ENCODE data around the gene MPRIP. TPM values are rescaled to one million over a fixed set of nuclear protein-coding genes. Genes with fewer than 3 reads are reported as not detected.

MPRIP gene
- total RNA-seq, 4 donors from 2014 or later: 122 to 207 (median 145) TPM

- WGBS: 83% methylated on average over 9 of the region's 9 CpGs
- Histone ChIP-seq H3K9me3 (no peaks in the 10 kb centered on the region), H3K36me3 (peaks cover 67% of the 10 kb centered on the region), H3K27me3 (no peaks in the 10 kb centered on the region), H3K27ac (no peak overlapping the region), H3K4me3 (no peak overlapping the region), H3K4me1 (peaks cover 20% of the 10 kb centered on the region)
- DNase-seq (ENCODE audit: low spot score in 2 of 2): no peak
- TF ChIP-seq POLR2AphosphoS5 (IDR thresholded peaks at IDR 0.05) (no peak), CTCF (IDR thresholded peaks at IDR 0.05) (no peak), EP300 (IDR thresholded peaks at IDR 0.05) (no peak), POLR2A (IDR thresholded peaks at IDR 0.05) (no peak)
Observed at GRCh38 chr17:17149520-17150447, 107.5 kb downstream of the MPRIP start.

GRCh38 chr17:17150448-17150800 lies 108.2 kb downstream of the MPRIP start:
- WGBS: 93% methylated on average over 1 of the region's 1 CpG
- TF ChIP-seq CTCF (IDR thresholded peaks at IDR 0.05): no peak
- TF ChIP-seq POLR2A (IDR thresholded peaks at IDR 0.05): no peak
- no peak for TF ChIP-seq POLR2AphosphoS5 (IDR thresholded peaks at IDR 0.05)
- TF ChIP-seq EP300 (IDR thresholded peaks at IDR 0.05): no peak
- Histone ChIP-seq H3K4me3 (no peak overlapping the region), H3K27ac (no peak overlapping the region), H3K36me3 (peaks cover 67% of the 10 kb centered on the region), H3K9me3 (no peaks in the 10 kb centered on the region), H3K27me3 (no peaks in the 10 kb centered on the region), H3K4me1 (peaks cover 22% of the 10 kb centered on the region)
- no peak for DNase-seq (ENCODE audit: low spot score in 2 of 2)

GRCh38 chr17:17151055-17151454 lies 108.8 kb downstream of the MPRIP start:
- no peak for TF ChIP-seq POLR2AphosphoS5 (IDR thresholded peaks at IDR 0.05)
- TF ChIP-seq POLR2A (IDR thresholded peaks at IDR 0.05): no peak
- no peak for TF ChIP-seq EP300 (IDR thresholded peaks at IDR 0.05)
- TF ChIP-seq CTCF (IDR thresholded peaks at IDR 0.05): no peak
- Histone ChIP-seq H3K4me3 (no peak overlapping the region), H3K9me3 (no peaks in the 10 kb centered on the region), H3K27ac (no peak overlapping the region), H3K36me3 (peaks cover 67% of the 10 kb centered on the region), H3K27me3 (no peaks in the 10 kb centered on the region), H3K4me1 (peaks cover 29% of the 10 kb centered on the region)
- WGBS: 86% methylated on average over 5 of the region's 5 CpGs
- no peak for DNase-seq (ENCODE audit: low spot score in 2 of 2)

GRCh38 chr17:17151541-17151940 lies 109.3 kb downstream of the MPRIP start:
- no peak for DNase-seq (ENCODE audit: low spot score in 2 of 2)
- TF ChIP-seq POLR2A (IDR thresholded peaks at IDR 0.05) (no peak), CTCF (IDR thresholded peaks at IDR 0.05) (no peak), POLR2AphosphoS5 (IDR thresholded peaks at IDR 0.05) (no peak), EP300 (IDR thresholded peaks at IDR 0.05) (no peak)
- peaks cover 67% of the 10 kb centered on the region for H3K36me3 ChIP-seq
- peaks cover 33% of the 10 kb centered on the region for H3K4me1 ChIP-seq
- H3K9me3 ChIP-seq: no peaks in the 10 kb centered on the region
- 68% methylated on average over 3 of the region's 3 CpGs for WGBS
- no peaks in the 10 kb centered on the region for H3K27me3 ChIP-seq
- no peak overlapping the region for H3K4me3 ChIP-seq
- no peak overlapping the region for H3K27ac ChIP-seq

GRCh38 chr17:17151962-17152361 lies 109.7 kb downstream of the MPRIP start:
- no peaks in the 10 kb centered on the region for H3K27me3 ChIP-seq
- 18% methylated on average over 4 of the region's 8 CpGs for WGBS
- DNase-seq (ENCODE audit: low spot score in 2 of 2): peak; percentile 85 to 90
- no peak for TF ChIP-seq EP300 (IDR thresholded peaks at IDR 0.05)
- TF ChIP-seq CTCF (IDR thresholded peaks at IDR 0.05): no peak
- TF ChIP-seq POLR2A (IDR thresholded peaks at IDR 0.05): no peak
- TF ChIP-seq POLR2AphosphoS5 (IDR thresholded peaks at IDR 0.05): no peak
- no peak overlapping the region for H3K4me3 ChIP-seq
- H3K27ac ChIP-seq: peak overlapping the region; percentile 24
- peaks cover 67% of the 10 kb centered on the region for H3K36me3 ChIP-seq
- peaks cover 36% of the 10 kb centered on the region for H3K4me1 ChIP-seq
- H3K9me3 ChIP-seq: no peaks in the 10 kb centered on the region
